A673 (cell line): ENCODE results near the gene HIGD1C. TPM values are rescaled to one million over a fixed set of nuclear protein-coding genes. Genes with fewer than 3 reads are reported as not detected.
"Not testable (repeated sequence)": the region's sequence is repeated elsewhere in the genome, so short reads cannot be mapped to it uniquely, and the experiment has no call there.

Experiments
- BruUV-seq: library from RNA; stranded (reverse); fragments of 400-500 nt; replicated peaks from 2 replicates; lab custom pipeline; 2021; lab: Mats Ljungman, UMichigan
- CTCF ChIA-PET: fragments of 300-600 bp; sonication (Branson Sonifier 250); formaldehyde crosslinking; loops from one replicate; lab custom pipeline; 2022; ENCODE audit warnings: antibody characterized with exemption; lab: Charles Lee
- POLR2A ChIA-PET: fragments of 300-600 bp; sonication (Branson Sonifier 250); formaldehyde crosslinking; loops from one replicate; lab custom pipeline; 2022; ENCODE audit warnings: antibody characterized with exemption; ENCODE audit not compliant: low non-redundant PET; lab: Charles Lee
- DNase-seq: peaks from one replicate; pipeline ENCODE4 v3.0.0-alpha.2; 2015; ENCODE audit warnings: low spot score
- H3K27ac ChIP-seq: fragments of 200-600 bp; sonication (generic); 2 replicates; pipeline ENCODE4 v1.5.1; 2016; ENCODE audit warnings: mixed run types, low read depth, mild to moderate bottlenecking, mixed read lengths, antibody characterized with exemption, low read length; ENCODE audit not compliant: poor library complexity, severe bottlenecking
- H3K27me3 ChIP-seq: fragments of 200-600 bp; sonication (generic); replicated peaks from 2 replicates; pipeline ENCODE4 v1.6.1; 2017; ENCODE audit warnings: mixed run types, low read depth, mild to moderate bottlenecking, mixed read lengths, antibody characterized with exemption, low read length; ENCODE audit not compliant: insufficient read depth, poor library complexity
- H3K36me3 ChIP-seq: fragments of 200-600 bp; sonication (generic); 2 replicates; pipeline ENCODE4 v1.6.1; 2016; ENCODE audit warnings: mixed run types, mild to moderate bottlenecking, mixed read lengths, antibody characterized with exemption, low read length; ENCODE audit not compliant: insufficient read depth, poor library complexity, severe bottlenecking
- H3K4me1 ChIP-seq: fragments of 200-600 bp; sonication (generic); 2 replicates; pipeline ENCODE4 v1.6.1; 2017; ENCODE audit warnings: mixed run types, mild to moderate bottlenecking, mixed read lengths, antibody characterized with exemption, low read length; ENCODE audit not compliant: insufficient read depth, poor library complexity, severe bottlenecking
- H3K4me3 ChIP-seq: fragments of 200-600 bp; sonication (generic); 2 replicates; pipeline ENCODE4 v1.5.1; 2016; ENCODE audit warnings: low read depth, mixed run types, mild to moderate bottlenecking, mixed read lengths, low read length; ENCODE audit not compliant: poor library complexity, severe bottlenecking
- H3K9me3 ChIP-seq: fragments of 200-600 bp; sonication (generic); 2 replicates; pipeline ENCODE4 v1.6.1; 2016; ENCODE audit warnings: mixed run types, low read depth, mild to moderate bottlenecking, mixed read lengths, antibody characterized with exemption, low read length; ENCODE audit not compliant: poor library complexity, severe bottlenecking
- CTCF ChIP-seq: fragments of 300-800, 200-600 bp; sonication (generic); conservative IDR thresholded peaks from 2 replicates; pipeline ENCODE4 v1.5.1; 2017; ENCODE audit warnings: low read depth, mild to moderate bottlenecking, antibody characterized with exemption, low read length, moderate library complexity, mixed read lengths
- EZH2 ChIP-seq: fragments of 200-600 bp; sonication (generic); IDR thresholded peaks from 2 replicates; pipeline ENCODE4 v1.6.1; 2017; ENCODE audit warnings: borderline replicate concordance, low read depth, mild to moderate bottlenecking, mixed read lengths, antibody characterized with exemption, low read length; ENCODE audit not compliant: poor library complexity, severe bottlenecking
- intact Hi-C: fragments of 100-400 bp; cut with micrococcal nuclease; formaldehyde crosslinking; loops from one replicate; pipeline ENCODE4 v1.10.0; 2022; ENCODE audit not compliant: unreplicated experiment
- total RNA-seq: library from RNA; stranded (reverse); gene quantifications from 2 replicates; pipeline ENCODE4 v1.2.3, GENCODE V29; 2021

Gene HIGD1C
- total RNA-seq, 1 experiment from 2014 or later: not detected

GRCh38 chr12:51012570-51013236 lies 60.4 kb downstream of the HIGD1C start:
- no peak overlapping the region for H3K4me3 ChIP-seq
- DNase-seq: no peak
- intact Hi-C loops: no loop called here
- no peak overlapping the region for H3K27ac ChIP-seq
- CTCF ChIA-PET: interaction anchor here (0.7 kb wide), 1 partner anchor 187 kb away, joined by 8 read pairs; no protein-coding TSS in a partner anchor
- no peaks in the 10 kb centered on the region for H3K27me3 ChIP-seq
- H3K4me1 ChIP-seq: peaks cover 34% of the 10 kb centered on the region
- no TSS peak for BruUV-seq
- H3K36me3 ChIP-seq: peaks cover 5% of the 10 kb centered on the region
- no peak for TF ChIP-seq CTCF
- no peak for TF ChIP-seq EZH2
- POLR2A ChIA-PET: no interaction called here
- no peaks in the 10 kb centered on the region for H3K9me3 ChIP-seq

GRCh38 chr12:51013441-51013840 lies 61.1 kb downstream of the HIGD1C start:
- TF ChIP-seq CTCF: no peak
- no peak for TF ChIP-seq EZH2
- Histone ChIP-seq H3K36me3 (no peaks in the 10 kb centered on the region), H3K4me1 (peaks cover 33% of the 10 kb centered on the region), H3K9me3 (no peaks in the 10 kb centered on the region), H3K27me3 (no peaks in the 10 kb centered on the region), H3K27ac (no peak overlapping the region), H3K4me3 (no peak overlapping the region)
- DNase-seq: no peak
- ChIA-PET CTCF (no interaction called here), POLR2A (no interaction called here)
- intact Hi-C loops: no loop called here
- no TSS peak for BruUV-seq

- H3K9me3 ChIP-seq, H3K27ac ChIP-seq, intact Hi-C loops, H3K36me3 ChIP-seq, H3K4me3 ChIP-seq, H3K27me3 ChIP-seq, POLR2A ChIA-PET, CTCF ChIA-PET, DNase-seq, BruUV-seq: not testable (repeated sequence)
- peaks cover 23% of the 10 kb centered on the region for H3K4me1 ChIP-seq
These were observed 62.1 kb downstream of the HIGD1C start for GRCh38 chr12:51014467-51014866.

GRCh38 chr12:51017452-51017851 lies 65.1 kb downstream of the HIGD1C start:
- DNase-seq: no peak
- intact Hi-C loops: no loop called here
- TF ChIP-seq EZH2 (no peak), CTCF (no peak)
- ChIA-PET POLR2A (no interaction called here), CTCF (no interaction called here)
- BruUV-seq: no TSS peak
- no peaks in the 10 kb centered on the region for H3K36me3 ChIP-seq
- no peaks in the 10 kb centered on the region for H3K9me3 ChIP-seq
- H3K27ac ChIP-seq: no peak overlapping the region
- H3K4me3 ChIP-seq: no peak overlapping the region
- H3K27me3 ChIP-seq: no peaks in the 10 kb centered on the region
- peaks cover 5% of the 10 kb centered on the region for H3K4me1 ChIP-seq
